H1 (cell line): ENCODE data around the gene RAB1B. TPM values are rescaled to one million over a fixed set of nuclear protein-coding genes. Genes with fewer than 3 reads are reported as not detected.

Source experiments
- CTCF ChIA-PET: fragments of 300-600 bp; sonication (Branson Sonifier 250); formaldehyde crosslinking; loops from one replicate; lab custom pipeline; 2021; ENCODE audit not compliant: partially characterized antibody; lab: Charles Lee
- POLR2A ChIA-PET: fragments of 300-600 bp; sonication (Branson Sonifier 250); formaldehyde crosslinking; loops from one replicate; lab custom pipeline; 2021; ENCODE audit warnings: inconsistent platforms; ENCODE audit not compliant: partially characterized antibody; lab: Charles Lee
- DNase-seq, 2 experiments: peaks; one replicate each; pipeline versions ENCODE4 v3.0.0 to v3.0.0-alpha.2; 2010 to 2022; ENCODE audit warnings: low spot score in 2 of 2, low read depth in 1 of 2, mixed read lengths in 1 of 2
- FAIRE-seq: peaks from 2 replicates; lab custom pipeline; 2011; peaks lifted over from hg19 to GRCh38; lab: Jason Lieb, UNC
- H2AFZ ChIP-seq: 2 replicates; pipeline ENCODE4 v1.8.1; 2012; ENCODE audit warnings: low read length, inconsistent platforms
- H2AK5ac ChIP-seq: 2 replicates; pipeline ENCODE4 v1.6.1; 2013; ENCODE audit warnings: low read depth, low read length
- H2BK120ac ChIP-seq: replicated peaks from 2 replicates; pipeline ENCODE3; 2013; ENCODE audit warnings: low read depth, low read length, inconsistent platforms
- H2BK12ac ChIP-seq: 2 replicates; pipeline ENCODE4 v1.6.1; 2013; ENCODE audit warnings: low read depth, low read length
- H2BK15ac ChIP-seq: 2 replicates; pipeline ENCODE4 v1.6.1; 2013; ENCODE audit warnings: low read length
- H2BK20ac ChIP-seq: 2 replicates; pipeline ENCODE4 v1.6.1; 2013; ENCODE audit warnings: low read length
- H2BK5ac ChIP-seq: 2 replicates; pipeline ENCODE4 v1.6.1; 2013; ENCODE audit warnings: low read depth, low read length
- H3K14ac ChIP-seq: 2 replicates; pipeline ENCODE4 v1.6.1; 2013; ENCODE audit warnings: inconsistent platforms; ENCODE audit not compliant: insufficient read length
- H3K18ac ChIP-seq: 2 replicates; pipeline ENCODE4 v1.6.1; 2013; ENCODE audit warnings: low read length; ENCODE audit errors: extremely low read depth
- H3K23ac ChIP-seq: 2 replicates; pipeline ENCODE4 v1.6.1; 2013; ENCODE audit warnings: inconsistent platforms; ENCODE audit not compliant: insufficient read length
- H3K23me2 ChIP-seq: 2 replicates; pipeline ENCODE4 v1.6.1; 2013; ENCODE audit warnings: low read depth, low read length
- H3K27ac ChIP-seq: 2 replicates; pipeline ENCODE4 v1.6.1; 2011; ENCODE audit warnings: low read depth, low read length, inconsistent platforms
- H3K27me3 ChIP-seq, 4 experiments: replicated peaks in 1 of 4; 1 replicate in 1 of 4; 2 replicates in 3 of 4; pipeline versions ENCODE4 v1.6.1 to v1.8.1; 2011 to 2013; ENCODE audit warnings: low read length in 3 of 4, mild to moderate bottlenecking in 3 of 4, inconsistent platforms in 2 of 4, mixed read lengths in 2 of 4, moderate library complexity in 1 of 4; ENCODE audit not compliant: control insufficient read depth in 3 of 4, insufficient read depth in 3 of 4; ENCODE audit errors: extremely low read depth in 1 of 4
- H3K36me3 ChIP-seq, 4 experiments: 2 replicates each; pipeline versions ENCODE4 v1.6.1 to v1.8.1; 2011 to 2013; ENCODE audit warnings: mild to moderate bottlenecking in 4 of 4, low read length in 3 of 4, moderate library complexity in 2 of 4, control low read depth in 1 of 4, inconsistent platforms in 1 of 4; ENCODE audit not compliant: insufficient read depth in 4 of 4, control insufficient read depth in 2 of 4
- H3K4ac ChIP-seq: replicated peaks from 2 replicates; pipeline ENCODE3; 2013; ENCODE audit warnings: low read length, low read depth, mixed read lengths, inconsistent platforms; ENCODE audit not compliant: insufficient read length
- H3K4me1 ChIP-seq, 4 experiments: replicated peaks in 1 of 4; 1 replicate in 1 of 4; 2 replicates in 3 of 4; pipeline versions ENCODE4 v1.6.1 to v1.8.1; 2011 to 2013; ENCODE audit warnings: low read length in 3 of 4, inconsistent platforms in 2 of 4, mixed read lengths in 1 of 4; ENCODE audit not compliant: insufficient read depth in 4 of 4, control insufficient read depth in 3 of 4
- H3K4me2 ChIP-seq, 2 experiments: 2 replicates each; pipeline versions ENCODE4 v1.6.1 to v1.8.1; 2011 to 2013; ENCODE audit warnings: low read depth in 2 of 2, low read length in 2 of 2, control low read depth in 1 of 2, inconsistent platforms in 1 of 2, mild to moderate bottlenecking in 1 of 2; ENCODE audit not compliant: insufficient read depth in 1 of 2
- H3K4me3 ChIP-seq, 4 experiments: fragments of 200-600, 300-600 bp in 1 of 4; sonication (generic), shearing (Covaris generic), sonication (Bioruptor Twin) in 1 of 4; 2 replicates each; pipeline versions ENCODE4 v1.5.1 to v1.8.1; 2011 to 2016; ENCODE audit warnings: low read length in 4 of 4, low read depth in 3 of 4, control low read depth in 2 of 4, inconsistent platforms in 2 of 4, mild to moderate bottlenecking in 2 of 4, mixed read lengths in 1 of 4, moderate library complexity in 1 of 4; ENCODE audit not compliant: insufficient read depth in 2 of 4; ENCODE audit errors: extremely low read depth in 1 of 4
- H3K56ac ChIP-seq: replicated peaks from 2 replicates; pipeline ENCODE3; 2013; ENCODE audit warnings: low read depth, mild to moderate bottlenecking, mixed read lengths, low read length, inconsistent platforms; ENCODE audit not compliant: insufficient read length
- H3K79me1 ChIP-seq: 2 replicates; pipeline ENCODE4 v1.6.1; 2013; ENCODE audit warnings: low read depth, low read length, control low read depth
- H3K79me2 ChIP-seq, 2 experiments: 2 replicates each; pipeline versions ENCODE4 v1.6.1 to v1.8.1; 2012 to 2013; ENCODE audit warnings: low read length in 2 of 2, mild to moderate bottlenecking in 2 of 2, inconsistent platforms in 1 of 2; ENCODE audit not compliant: insufficient read depth in 2 of 2, control insufficient read depth in 1 of 2
- H3K9ac ChIP-seq, 4 experiments: replicated peaks in 1 of 4; 1 replicate in 1 of 4; 2 replicates in 3 of 4; pipeline versions ENCODE4 v1.6.1 to v1.8.1; 2011 to 2013; ENCODE audit warnings: low read depth in 3 of 4, low read length in 3 of 4, control low read depth in 2 of 4, mild to moderate bottlenecking in 2 of 4, moderate library complexity in 2 of 4, inconsistent platforms in 1 of 4; ENCODE audit errors: extremely low read depth in 1 of 4
- H3K9me3 ChIP-seq, 2 experiments: 2 replicates each; pipeline versions ENCODE4 v1.6.1 to v1.8.1; 2012 to 2013; ENCODE audit warnings: mild to moderate bottlenecking in 2 of 2, moderate library complexity in 2 of 2, control low read depth in 1 of 2, inconsistent platforms in 1 of 2, low read depth in 1 of 2, low read length in 1 of 2, mixed read lengths in 1 of 2; ENCODE audit not compliant: insufficient read depth in 2 of 2
- H4K20me1 ChIP-seq, 2 experiments: replicated peaks in 1 of 2; 2 replicates each; pipeline versions ENCODE3 to v1.8.1; 2011 to 2013; ENCODE audit warnings: inconsistent platforms in 2 of 2, low read length in 2 of 2, mild to moderate bottlenecking in 1 of 2; ENCODE audit not compliant: insufficient read depth in 2 of 2, control insufficient read depth in 1 of 2
- H4K5ac ChIP-seq: 2 replicates; pipeline ENCODE4 v1.6.1; 2013; ENCODE audit warnings: low read length, low read depth, mixed read lengths, inconsistent platforms; ENCODE audit not compliant: insufficient read length
- H4K8ac ChIP-seq: 2 replicates; pipeline ENCODE4 v1.8.0; 2013; ENCODE audit warnings: mild to moderate bottlenecking, moderate library complexity, low read length, inconsistent platforms; ENCODE audit not compliant: insufficient read depth; ENCODE audit errors: extremely low read depth
- H4K91ac ChIP-seq: replicated peaks from 2 replicates; pipeline ENCODE3; 2013; ENCODE audit warnings: low read length, mixed read lengths, inconsistent platforms; ENCODE audit not compliant: insufficient read length
- HDAC2 ChIP-seq, 2 experiments: fragments of 300-600 bp in 1 of 2; sonication (generic) in 1 of 2; IDR thresholded peaks; 2 replicates each; pipeline ENCODE4 v1.6.1; 2011 to 2012; ENCODE audit warnings: low read depth in 2 of 2, low read length in 2 of 2, mild to moderate bottlenecking in 2 of 2, moderate library complexity in 2 of 2, borderline replicate concordance in 1 of 2, inconsistent platforms in 1 of 2
- KDM5A ChIP-seq: fragments of 200-600 bp; IDR thresholded peaks from 2 replicates; pipeline ENCODE4 v1.7.1; 2012; ENCODE audit warnings: mild to moderate bottlenecking, low read length, inconsistent platforms, mixed read lengths
- NANOG ChIP-seq: IDR thresholded peaks from 2 replicates; pipeline ENCODE4 v1.6.1; 2011; ENCODE audit warnings: low read length, low read depth, mild to moderate bottlenecking, inconsistent platforms; ENCODE audit not compliant: insufficient read depth, poor library complexity, severe bottlenecking
- RAD21 ChIP-seq, 2 experiments: IDR thresholded peaks in 1 of 2; conservative IDR thresholded peaks in 1 of 2; 2 replicates each; pipeline ENCODE4 v1.6.1; 2011; ENCODE audit warnings: low read depth in 2 of 2, low read length in 2 of 2, improper control_type of control experiment in 1 of 2, inconsistent platforms in 1 of 2, mild to moderate bottlenecking in 1 of 2, moderate library complexity in 1 of 2
- RXRA ChIP-seq: IDR thresholded peaks from 2 replicates; pipeline ENCODE4 v1.6.1; 2011; ENCODE audit warnings: low read depth, mild to moderate bottlenecking, low read length, moderate library complexity; ENCODE audit not compliant: insufficient read depth
- SIN3A ChIP-seq, 2 experiments: IDR thresholded peaks in 1 of 2; conservative IDR thresholded peaks in 1 of 2; 2 replicates each; pipeline ENCODE4 v1.6.1; 2011 to 2012; ENCODE audit warnings: low read length in 2 of 2, improper control_type of control experiment in 1 of 2, low read depth in 1 of 2, mild to moderate bottlenecking in 1 of 2
- SUZ12 ChIP-seq: fragments of 200-600 bp; sonication (generic); IDR thresholded peaks from 2 replicates; pipeline ENCODE4 v1.6.1; 2012; ENCODE audit warnings: mild to moderate bottlenecking, inconsistent platforms, low read length, moderate library complexity, mixed read lengths
- WGBS, 2 experiments: shearing (Covaris generic) in 1 of 2; methylation state at CpG; one replicate each; pipeline versions ENCODE4 v1.1.6 to v1.1.7; 2013 to 2015; ENCODE audit warnings: low lambda C conversion rate in 2 of 2, mixed read lengths in 2 of 2, inconsistent platforms in 1 of 2, low coverage in 1 of 2, missing lambda C conversion rate in 1 of 2; ENCODE audit not compliant: insufficient replicate concordance in 2 of 2, insufficient coverage in 1 of 2, insufficient read length in 1 of 2; ENCODE audit errors: extremely low coverage in 1 of 2, missing lambda C conversion rate in 1 of 2; 5-methylcytosine and 5-hydroxymethylcytosine counted together
- polyA plus RNA-seq, 7 experiments: library from polyadenylated mRNA; depleted of rRNA in 3 of 7; stranded (reverse) in 5 of 7; unstranded in 2 of 7; fragments of >200 nt in 5 of 7; fragments of 200-250 nt in 2 of 7; gene quantifications; 1 replicate in 5 of 7; 2 replicates in 1 of 7; 4 replicates in 1 of 7; pipeline versions ENCODE4 v1.2.1 to v1.2.3, GENCODE V29; 2011 to 2013; ENCODE audit warnings: missing spikeins in 2 of 7, mixed read lengths in 2 of 7
- total RNA-seq: library from RNA; stranded (reverse); fragmentation: NEBNext Ultra II Directional; extraction: Animal tissue kit (Norgen Biotek cat#: 25700); gene quantifications from 2 replicates; pipeline ENCODE4 v1.2.1, GENCODE V29; 2021

The RAB1B gene
- total and polyA plus RNA-seq, 2 of the 8 experiments (the other 6 are each of a cell fraction or from before 2014, with no cell fraction given), result 100 to 217 TPM

DNA sequence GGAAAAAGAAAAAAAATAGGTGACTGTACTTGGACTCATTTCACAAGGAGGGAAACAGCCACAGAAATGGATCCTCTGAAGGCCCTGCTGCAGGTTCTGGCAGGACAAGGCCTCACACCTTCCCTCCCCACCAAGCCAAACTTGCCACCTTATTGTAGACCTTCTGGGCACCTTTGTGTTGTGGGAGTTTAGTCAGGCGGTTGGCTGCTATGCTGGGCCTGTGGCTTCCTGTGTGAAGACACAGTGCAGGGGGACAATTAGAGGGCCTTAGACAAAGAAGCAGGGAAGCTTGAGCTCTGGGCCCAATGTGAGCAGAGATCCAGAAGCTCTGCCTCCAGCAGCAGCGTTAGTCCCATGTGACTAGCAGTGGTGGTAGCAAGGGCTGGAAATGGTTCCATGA is 4.2 kb downstream of the RAB1B start:
- Histone ChIP-seq H3K9ac (no peak overlapping the region), H3K36me3 (peaks cover 4 to 32% (median 15%) of the 10 kb centered on the region in 4 experiments), H3K4me1 (peaks cover 0 to 3% (median 0%) of the 10 kb centered on the region in 4 experiments; a peak in 2 of 7 replicates), H3K27me3 (no peaks in the 10 kb centered on the region), H4K8ac (no peak overlapping the region), H4K91ac (no peak overlapping the region), H3K18ac (no peak overlapping the region), H3K23me2 (peaks cover 9% of the 10 kb centered on the region)
- DNase-seq, result no peak
- CTCF ChIA-PET, result interaction anchor here (1.2 to 6.6 kb wide), 4 partner anchors 10 to 229 kb away, joined by 3 to 48 read pairs (median 3); partner anchors contain the start of gene CD248
- WGBS, 2 experiments, result 90% methylated on average over 2 of the region's 2 CpGs; no CpG with 5 or more reads in 1 of the 2 experiments
- TF ChIP-seq HDAC2 (IDR thresholded peaks at IDR 0.05; ENCODE audit: borderline replicate concordance in 1 of 2, low read depth in 2 of 2, low read length in 2 of 2) (no peak), KDM5A (no peak), RXRA (no peak), RAD21 (IDR thresholded peaks at IDR 0.05 in 1 of 2, conservative IDR thresholded peaks at IDR 0.05 in 1 of 2; ENCODE audit: low read depth in 2 of 2, low read length in 2 of 2) (no peak), NANOG (no peak), SIN3A (conservative IDR thresholded peaks at IDR 0.05 in 1 of 2, IDR thresholded peaks at IDR 0.05 in 1 of 2; ENCODE audit: low read depth in 1 of 2, low read length in 2 of 2) (no peak), SUZ12 (no peak)
- TF ChIP-seq, all 59 proteins: peak for 0
- no peak overlapping the region for H3K14ac ChIP-seq
- H3K56ac ChIP-seq, result no peak overlapping the region
- H3K4me3 ChIP-seq, result no peak overlapping the region
- H3K79me2 ChIP-seq, result peaks cover 0 to 13% of the 10 kb centered on the region in 2 experiments; a peak in 2 of 4 replicates
- no peak overlapping the region for H3K4ac ChIP-seq
- H2BK5ac ChIP-seq, result no peak overlapping the region
- no peak overlapping the region for H3K4me2 ChIP-seq
- no peak overlapping the region for H2BK15ac ChIP-seq
- peaks cover 0 to 4% of the 10 kb centered on the region in 2 experiments for H4K20me1 ChIP-seq
- no peak for FAIRE-seq
- no peak overlapping the region for H4K5ac ChIP-seq
- H3K27ac ChIP-seq, result no peak overlapping the region
- H3K23ac ChIP-seq, result no peak overlapping the region
- no peak overlapping the region for H2BK12ac ChIP-seq
- H2BK120ac ChIP-seq, result no peak overlapping the region
- POLR2A ChIA-PET, result interaction anchor here (0.7 to 9.0 kb wide), 5 partner anchors 8 to 45 kb away, joined by 3 to 125 read pairs (median 3); partner anchors contain the start of genes CNIH2 and YIF1A
- H3K9me3 ChIP-seq, result no peaks in the 10 kb centered on the region
- H2AFZ ChIP-seq, result no peak overlapping the region
- H3K79me1 ChIP-seq, result peaks cover 6% of the 10 kb centered on the region; the same call in 1 of the 2 replicates
- H2BK20ac ChIP-seq, result no peak overlapping the region
- no peak overlapping the region for H2AK5ac ChIP-seq
